NCI-H128 (cell line): ENCODE measurements around the gene KRTDAP.

Source experiments
- DNase-seq: peaks from one replicate; lab custom pipeline; 2025; ENCODE audit not compliant: unreplicated experiment; lab: John Stamatoyannopoulos, UW

Gene KRTDAP

DNA sequence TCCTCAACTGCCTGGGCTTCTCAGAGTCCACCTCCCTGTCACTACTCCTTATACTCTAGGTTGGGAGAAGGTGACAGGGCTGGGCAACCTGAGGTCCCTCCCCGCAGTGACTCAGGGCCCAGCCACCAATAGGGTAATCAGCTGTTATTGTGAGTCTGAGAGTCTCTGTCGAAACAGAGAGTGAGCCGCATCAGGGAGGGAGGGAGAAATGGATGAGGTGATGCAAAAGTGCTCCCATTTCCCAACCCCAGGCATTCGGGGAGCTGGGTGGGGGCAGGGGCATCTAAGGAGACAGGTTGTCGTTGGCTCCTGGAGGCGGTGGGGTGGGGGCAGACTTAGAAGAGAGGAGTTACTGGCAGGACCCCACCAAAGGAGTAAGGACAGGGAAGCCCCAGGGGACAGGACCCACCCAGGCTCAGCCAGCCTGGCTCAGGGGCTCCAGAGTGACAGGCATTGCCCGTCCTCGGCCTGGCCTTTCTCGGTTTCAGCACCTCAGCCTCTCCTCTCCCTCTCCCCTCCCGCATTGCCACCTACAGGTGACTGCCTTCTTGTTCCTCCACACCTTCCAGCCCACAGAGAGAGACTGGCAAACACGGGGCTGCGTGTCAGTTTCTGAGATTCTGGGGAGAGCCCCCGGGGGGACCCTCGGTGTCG is 23.5 kb upstream of the KRTDAP start, which contains the start of gene DMKN:
Gene DMKN (minus strand): TSS at position 22 of the 654 bp plus-strand sequence. CDS start 174 bp downstream, outside the sequence.
- DNase-seq, result no peak

DNA sequence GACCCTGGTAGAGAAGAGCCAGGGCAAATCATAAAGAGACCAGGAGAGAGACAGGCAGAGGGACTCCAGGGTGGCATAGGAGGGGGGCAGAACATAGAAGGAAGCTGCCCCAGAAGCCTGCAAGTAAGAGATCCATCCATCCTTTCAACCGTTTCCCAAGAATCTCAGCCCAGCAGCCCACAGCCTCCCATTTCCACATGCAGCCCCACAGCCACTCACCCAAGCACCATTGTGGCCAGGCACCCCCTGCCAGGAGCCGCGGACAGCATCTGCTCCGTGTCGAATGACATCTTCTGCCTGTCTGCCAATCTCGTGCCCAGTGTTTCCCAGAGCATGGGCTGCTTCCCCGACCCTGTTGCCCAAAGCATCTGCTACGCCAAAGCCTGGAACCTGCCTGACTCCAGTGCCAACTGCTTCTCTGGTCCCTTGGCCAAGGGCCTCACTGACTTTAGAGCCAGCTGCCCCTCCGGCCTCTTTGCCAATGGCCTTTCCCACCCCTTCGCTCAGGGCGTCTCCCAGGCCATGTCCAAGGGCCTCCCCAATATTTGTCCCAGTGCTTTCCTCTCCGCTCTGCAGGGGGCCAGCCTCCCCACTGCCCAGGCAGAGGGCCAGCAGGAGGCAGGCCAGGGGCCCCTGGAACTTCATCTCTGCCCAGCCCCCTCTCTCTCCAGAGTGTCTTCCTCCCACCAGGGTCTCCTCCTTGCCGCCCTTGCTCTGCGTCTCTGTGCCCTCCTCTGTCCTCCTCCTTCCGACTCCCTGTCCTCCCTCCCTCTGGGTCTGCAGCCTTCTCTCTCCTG is 22.8 kb upstream of the KRTDAP start:
- DNase-seq, result no peak

- no peak for DNase-seq
These were observed 21.1 kb upstream of the KRTDAP start for GRCh38 chr19:35511337-35511736.

DNA sequence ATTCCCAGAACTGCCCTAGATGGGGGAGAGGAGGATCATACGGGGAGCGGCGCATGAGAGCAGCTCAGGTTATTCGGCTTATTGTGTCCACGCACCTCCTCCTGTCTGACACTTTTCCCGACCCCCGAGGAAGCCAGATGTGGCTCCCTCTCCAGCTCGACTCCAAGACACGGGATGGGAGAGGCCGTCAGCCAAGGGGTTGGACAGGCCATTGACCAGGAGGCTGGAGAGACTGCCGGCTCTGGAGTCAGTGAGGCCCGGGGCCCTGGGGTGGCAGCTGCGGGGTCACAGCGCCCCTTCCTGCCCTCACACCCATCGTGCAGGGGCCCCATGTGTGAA is 20.3 kb upstream of the KRTDAP start:
- DNase-seq, result no peak

GRCh38 chr19:35509861-35510625 is 19.8 kb upstream of the KRTDAP start:
- peak; percentile 27 for DNase-seq

- DNase-seq, result no peak
These were observed 18.9 kb upstream of the KRTDAP start for GRCh38 chr19:35509018-35509652.

GRCh38 chr19:35508129-35508528 is 17.9 kb upstream of the KRTDAP start:
- DNase-seq, result no peak

GRCh38 chr19:35507561-35507960 is 17.3 kb upstream of the KRTDAP start:
- no peak for DNase-seq

DNA sequence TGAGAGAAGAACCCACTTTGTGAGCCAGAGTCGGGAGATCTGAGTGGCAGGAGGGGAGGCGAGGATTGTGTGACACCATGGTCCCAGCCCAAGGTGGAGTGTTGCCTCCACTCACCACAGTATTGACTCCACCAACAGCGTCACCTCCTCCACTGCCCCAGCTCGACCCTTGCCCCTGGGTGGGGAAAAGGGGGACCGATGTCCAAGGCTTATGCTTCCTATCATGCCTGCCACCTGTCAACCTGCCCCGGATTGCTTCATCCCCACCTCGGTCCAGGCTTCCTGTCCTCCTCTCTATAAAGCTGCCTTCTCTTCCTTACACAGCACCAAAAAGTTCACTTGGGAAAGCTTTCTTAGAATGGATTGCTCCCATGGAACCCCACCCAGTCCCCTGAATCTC is 15.7 kb upstream of the KRTDAP start:
- no peak for DNase-seq

GRCh38 chr19:35502751-35503150 is 12.5 kb upstream of the KRTDAP start:
- DNase-seq, result no peak

GRCh38 chr19:35501684-35502083 is 11.4 kb upstream of the KRTDAP start:
- DNase-seq, result no peak

- no peak for DNase-seq
These were observed 10.3 kb upstream of the KRTDAP start for GRCh38 chr19:35500611-35501010.

GRCh38 chr19:35498984-35499527 is 8.8 kb upstream of the KRTDAP start:
- no peak for DNase-seq

DNA sequence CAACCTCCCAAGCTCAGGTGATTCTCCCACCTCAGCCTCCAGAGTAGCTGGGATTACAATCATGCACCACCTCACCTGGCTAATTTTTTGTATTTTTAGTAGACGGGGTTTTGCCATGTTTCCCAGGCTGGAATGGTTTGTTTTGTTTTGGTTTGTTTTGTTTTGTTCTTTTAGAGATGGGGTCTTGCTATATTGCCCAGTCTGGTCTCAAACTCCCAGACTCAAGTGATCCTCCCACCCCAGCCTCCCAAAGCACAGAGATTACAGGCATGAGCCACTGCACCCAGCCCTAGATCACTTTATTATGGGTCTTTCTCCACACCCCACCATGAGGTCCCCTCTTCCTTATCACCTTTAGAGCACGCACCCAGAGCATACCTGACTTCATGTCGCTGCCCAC is 8.0 kb upstream of the KRTDAP start:
- DNase-seq, result no peak

DNA sequence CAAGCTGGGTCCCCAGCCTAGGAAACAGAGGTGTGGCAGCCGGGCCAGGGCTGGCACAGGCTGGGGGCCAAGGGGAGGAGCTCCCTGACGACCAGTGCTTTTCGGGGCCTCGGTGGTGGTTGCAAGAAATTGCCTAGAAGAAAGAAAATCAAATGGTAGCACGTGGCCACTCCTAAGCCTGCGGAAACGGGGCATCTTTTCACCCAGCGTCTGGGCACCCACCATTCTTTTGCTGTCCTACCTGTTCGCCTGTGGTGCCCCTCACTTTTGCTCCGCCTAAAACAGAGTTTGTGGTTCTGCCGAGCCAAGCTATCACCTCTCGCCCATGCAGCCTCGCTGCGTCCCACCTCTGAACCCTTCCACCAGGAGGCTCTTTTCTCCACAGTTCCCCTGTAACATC is 7.1 kb upstream of the KRTDAP start:
- DNase-seq, result no peak

DNA sequence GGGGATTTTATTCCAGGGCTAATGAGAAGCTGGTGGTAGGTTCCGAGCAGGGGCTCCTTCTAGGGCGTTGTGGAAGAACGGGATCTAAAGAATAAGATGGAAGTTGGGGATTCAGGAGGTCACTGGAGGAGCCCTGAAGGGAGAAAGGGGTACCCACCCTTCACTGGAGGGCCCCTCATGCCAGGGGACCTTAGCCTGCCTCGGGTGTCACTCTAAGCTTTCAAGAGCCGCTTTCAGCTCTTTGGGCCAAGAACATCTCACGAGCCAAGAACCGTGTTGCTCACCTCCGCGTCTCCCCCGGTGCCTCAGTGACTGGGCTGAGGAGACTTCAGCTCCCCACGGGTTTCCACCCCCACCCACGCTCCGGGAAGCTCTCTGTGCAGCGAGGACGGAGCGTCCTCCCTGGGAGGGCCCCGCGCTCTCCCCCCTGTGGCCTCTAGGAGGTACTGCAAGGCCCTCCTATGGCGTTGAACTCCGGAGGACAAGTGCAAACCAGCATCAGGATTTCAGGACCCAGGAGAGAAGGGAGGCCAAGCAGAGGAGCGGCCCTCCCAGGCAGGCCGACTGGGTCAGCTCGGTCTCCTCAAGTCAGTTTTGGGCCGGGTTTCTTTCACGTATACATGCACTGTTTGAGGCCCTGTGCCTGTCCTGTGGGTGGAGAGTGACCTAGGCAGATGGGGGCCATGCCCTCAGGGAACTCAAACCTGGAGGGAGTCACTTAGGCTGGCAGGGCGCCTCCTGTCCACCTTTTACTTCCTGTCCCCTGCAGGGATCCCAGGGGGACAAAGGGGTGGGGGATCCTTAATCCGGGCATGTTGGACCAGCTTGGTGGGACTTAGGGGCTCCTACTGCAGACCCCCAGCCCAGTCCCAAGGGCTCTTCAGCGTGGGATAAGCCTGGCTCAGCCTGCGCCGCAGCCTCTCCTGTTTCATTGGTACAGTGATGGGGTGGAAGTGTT is 5.1 kb upstream of the KRTDAP start:
- no peak for DNase-seq

GRCh38 chr19:35493971-35494370 is 3.7 kb upstream of the KRTDAP start:
- no peak for DNase-seq

GRCh38 chr19:35491836-35492360 is 1.6 kb upstream of the KRTDAP start:
- no peak for DNase-seq

GRCh38 chr19:35488677-35489076 is 1.6 kb downstream of the KRTDAP start:
- no peak for DNase-seq
